Astrocyte of the spinal cord (primary cell): ENCODE data around the gene LRTM2.

Experiments used
- DNase-seq: peaks from one replicate; pipeline ENCODE4 v3.0.0; 2011; ENCODE audit warnings: low read depth, low spot score
- H3K4me3 ChIP-seq: 2 replicates; pipeline ENCODE4 v1.5.1; 2011; ENCODE audit warnings: low read depth, mild to moderate bottlenecking, low read length, moderate library complexity
- CTCF ChIP-seq: IDR thresholded peaks from 2 replicates; pipeline ENCODE4 v1.5.1; 2012; ENCODE audit warnings: low read depth, mild to moderate bottlenecking, low read length, inconsistent platforms
- in situ Hi-C: cut with HindIII; loops from 2 replicates; pipeline ENCODE4 v1.10.0; 2017; ENCODE audit warnings: low sequenced_read_pairs

LRTM2 gene

GRCh38 chr12:1852076-1852475, 31.7 kb downstream of the LRTM2 start:
- DNase-seq: no peak
- no peak overlapping the region for H3K4me3 ChIP-seq
- TF ChIP-seq CTCF: no peak
- in situ Hi-C loops: no loop called here

- H3K4me3 ChIP-seq: no peak overlapping the region
- DNase-seq: no peak
- in situ Hi-C loops: no loop called here
- no peak for TF ChIP-seq CTCF
These were observed 33.4 kb downstream of the LRTM2 start for GRCh38 chr12:1853716-1854115.

GRCh38 chr12:1855241-1855640, 34.9 kb downstream of the LRTM2 start:
- no peak for DNase-seq
- in situ Hi-C loops: no loop called here
- TF ChIP-seq CTCF: no peak
- H3K4me3 ChIP-seq: no peak overlapping the region

GRCh38 chr12:1857086-1857485, 36.7 kb downstream of the LRTM2 start:
- H3K4me3 ChIP-seq: no peak overlapping the region
- in situ Hi-C loops: no loop called here
- no peak for DNase-seq
- no peak for TF ChIP-seq CTCF

- no peak for TF ChIP-seq CTCF
- DNase-seq: no peak
- in situ Hi-C loops: no loop called here
- H3K4me3 ChIP-seq: no peak overlapping the region
These were observed 37.5 kb downstream of the LRTM2 start for GRCh38 chr12:1857821-1858220.

GRCh38 chr12:1858456-1858855, 38.1 kb downstream of the LRTM2 start:
- in situ Hi-C loops: no loop called here
- TF ChIP-seq CTCF: no peak

GRCh38 chr12:1859643-1860042, 39.3 kb downstream of the LRTM2 start:
- in situ Hi-C loops: no loop called here
- no peak for DNase-seq
- TF ChIP-seq CTCF: no peak
- no peak overlapping the region for H3K4me3 ChIP-seq

More at GRCh38 chr12:1858456-1858855, 38.1 kb downstream of the LRTM2 start:
- no peak overlapping the region for H3K4me3 ChIP-seq
- DNase-seq: no peak
